Skin of body (tissue), 2 donors: ENCODE results near the gene CYB5R4. TPM values are rescaled to one million over a fixed set of nuclear protein-coding genes. Genes with fewer than 3 reads are reported as not detected.
"Not testable (repeated sequence)": the region's sequence is repeated elsewhere in the genome, so short reads cannot be mapped to it uniquely, and the experiment has no call there.

Experiments used
- DNase-seq: peaks from one replicate; lab custom pipeline; 2025; lab: John Stamatoyannopoulos, UW
- total RNA-seq: library from RNA; depleted of rRNA; stranded (reverse); fragments of >200 nt; gene quantifications from one replicate; pipeline ENCODE4 v1.2.3, GENCODE V29; 2014

Gene CYB5R4
- total RNA-seq, 1 donor from 2014 or later: 4.1 TPM

- DNase-seq: not testable (repeated sequence)
Observed at GRCh38 chr6:83907623-83908390, 48.3 kb downstream of the CYB5R4 start.

GRCh38 chr6:83908813-83909212 lies 49.3 kb downstream of the CYB5R4 start:
- DNase-seq: no peak

- DNase-seq: no peak
Observed at GRCh38 chr6:83911278-83911677, 51.8 kb downstream of the CYB5R4 start.

- DNase-seq: no peak
Observed at GRCh38 chr6:83914953-83915352, 55.5 kb downstream of the CYB5R4 start.

- no peak for DNase-seq
Observed at GRCh38 chr6:83917001-83917400, 57.5 kb downstream of the CYB5R4 start.

- no peak for DNase-seq
Observed at GRCh38 chr6:83920017-83920416, 60.5 kb downstream of the CYB5R4 start.

- DNase-seq: no peak
Observed at GRCh38 chr6:83921315-83921714, 61.8 kb downstream of the CYB5R4 start.

- no peak for DNase-seq
Observed at GRCh38 chr6:83927470-83927869, 68.0 kb downstream of the CYB5R4 start.

- DNase-seq: no peak
Observed at GRCh38 chr6:83928286-83928685, 68.8 kb downstream of the CYB5R4 start.

GRCh38 chr6:83946201-83946833 lies 86.8 kb downstream of the CYB5R4 start:
- not testable (repeated sequence) for DNase-seq

GRCh38 chr6:83947983-83948382 lies 88.5 kb downstream of the CYB5R4 start:
- not testable (repeated sequence) for DNase-seq

GRCh38 chr6:83948851-83949250 lies 89.4 kb downstream of the CYB5R4 start:
- no peak for DNase-seq

- not testable (repeated sequence) for DNase-seq
Observed at GRCh38 chr6:83951423-83951822, 91.9 kb downstream of the CYB5R4 start.

GRCh38 chr6:83952830-83953229 lies 93.3 kb downstream of the CYB5R4 start:
- no peak for DNase-seq

- no peak for DNase-seq
Observed at GRCh38 chr6:83954371-83954770, 94.9 kb downstream of the CYB5R4 start.

GRCh38 chr6:83958241-83958685 lies 98.8 kb downstream of the CYB5R4 start:
- no peak for DNase-seq

GRCh38 chr6:83960664-83961063 lies 101.2 kb downstream of the CYB5R4 start:
- no peak for DNase-seq

GRCh38 chr6:83962582-83962981 lies 103.1 kb downstream of the CYB5R4 start:
- DNase-seq: no peak

GRCh38 chr6:83966539-83966938 lies 107.0 kb downstream of the CYB5R4 start:
- no peak for DNase-seq

GRCh38 chr6:83970582-83970981 lies 111.1 kb downstream of the CYB5R4 start:
- DNase-seq: no peak

- no peak for DNase-seq
Observed at GRCh38 chr6:83974409-83975050, 115.0 kb downstream of the CYB5R4 start.

GRCh38 chr6:83976037-83976755 lies 116.7 kb downstream of the CYB5R4 start:
- no peak for DNase-seq
